OCI-LY1 (cell line): ENCODE data around the gene UBE4B.

Experiments used
- H2AFZ ChIP-seq: fragments of 200-600 bp; sonication (generic), shearing (Covaris generic); 2 replicates; pipeline ENCODE4 v1.6.0; 2014; ENCODE audit warnings: antibody characterized with exemption, mild to moderate bottlenecking, low read length
- H3F3A ChIP-seq: fragments of 200-600 bp; sonication (generic), shearing (Covaris generic); 2 replicates; pipeline ENCODE4 v1.6.0; 2014; ENCODE audit warnings: mild to moderate bottlenecking, antibody characterized with exemption, low read length, moderate library complexity; ENCODE audit not compliant: insufficient read depth
- H3K27ac ChIP-seq: fragments of 200-600 bp; sonication (generic); 2 replicates; pipeline ENCODE4 v1.5.1; 2014; ENCODE audit warnings: low read length, mixed run types, mild to moderate bottlenecking, low read depth; ENCODE audit not compliant: poor library complexity, severe bottlenecking
- H3K27me3 ChIP-seq: fragments of 200-600 bp; sonication (generic); 2 replicates; pipeline ENCODE4 v1.6.0; 2014; ENCODE audit warnings: antibody characterized with exemption, mild to moderate bottlenecking, low read length, moderate library complexity; ENCODE audit not compliant: insufficient read depth
- H3K36me3 ChIP-seq: fragments of 200-600 bp; sonication (generic); 2 replicates; pipeline ENCODE4 v1.6.1; 2014; ENCODE audit warnings: mild to moderate bottlenecking, antibody characterized with exemption, low read length, moderate library complexity, mixed read lengths; ENCODE audit not compliant: insufficient read depth
- H3K4me1 ChIP-seq: fragments of 200-600 bp; sonication (generic); 2 replicates; pipeline ENCODE4 v1.5.1; 2014; ENCODE audit warnings: mild to moderate bottlenecking, low read length, moderate library complexity; ENCODE audit not compliant: insufficient read depth, severe bottlenecking
- H3K4me2 ChIP-seq: fragments of 200-600 bp; sonication (generic), shearing (Covaris generic); 2 replicates; pipeline ENCODE4 v1.6.1; 2014; ENCODE audit warnings: low read length
- H3K4me3 ChIP-seq: fragments of 200-600 bp; sonication (generic); 2 replicates; pipeline ENCODE4 v1.5.1; 2014; ENCODE audit warnings: low read length, low read depth, mild to moderate bottlenecking, mixed read lengths; ENCODE audit not compliant: poor library complexity, severe bottlenecking
- H3K79me2 ChIP-seq: fragments of 200-600 bp; shearing (Covaris generic); 2 replicates; pipeline ENCODE4 v1.6.1; 2016; ENCODE audit warnings: mixed run types, low read length, mixed read lengths; ENCODE audit not compliant: insufficient read depth
- H3K9ac ChIP-seq: fragments of 200-600 bp; sonication (generic), shearing (Covaris generic); 2 replicates; pipeline ENCODE4 v1.6.1; 2014; ENCODE audit warnings: mild to moderate bottlenecking, low read length, mixed read lengths
- H3K9me2 ChIP-seq: fragments of 200-600 bp; sonication (generic), shearing (Covaris generic); 2 replicates; pipeline ENCODE4 v1.6.1; 2014; ENCODE audit warnings: low read depth, mild to moderate bottlenecking, low read length, mixed read lengths
- H3K9me3 ChIP-seq: fragments of 200-600 bp; shearing (Covaris generic); 2 replicates; pipeline ENCODE4 v1.6.1; 2014; ENCODE audit warnings: low read length, mixed read lengths
- H4K20me1 ChIP-seq: fragments of 200-600 bp; sonication (generic), shearing (Covaris generic); 2 replicates; pipeline ENCODE4 v1.6.0; 2016; ENCODE audit warnings: mild to moderate bottlenecking, low read length; ENCODE audit not compliant: insufficient read depth
- EZH2 ChIP-seq: fragments of 200-600 bp; sonication (generic), shearing (Covaris generic); IDR thresholded peaks from 2 replicates; pipeline ENCODE4 v1.8.0; 2017; ENCODE audit warnings: borderline replicate concordance, mixed run types, mild to moderate bottlenecking, antibody characterized with exemption, low read length, moderate library complexity, mixed read lengths
- TF ChIP-seq, protein P1 (sequence below): fragments of 200-600 bp; sonication (generic), shearing (Covaris generic); IDR thresholded peaks from 2 replicates; pipeline ENCODE4 v1.5.1; 2017; ENCODE audit warnings: mild to moderate bottlenecking, antibody characterized with exemption, low read length, moderate library complexity, mixed read lengths

Gene UBE4B

GRCh38 chr1:10212476-10212875 lies 179.7 kb downstream of the UBE4B start:
- Histone ChIP-seq H3K27ac (no peak overlapping the region), H3K9ac (no peak overlapping the region), H3K9me2 (no peaks in the 10 kb centered on the region), H3K4me3 (no peak overlapping the region), H3K27me3 (peaks cover 5% of the 10 kb centered on the region; the same call in 1 of the 2 replicates), H3K36me3 (no peaks in the 10 kb centered on the region), H3K4me1 (peaks cover 15% of the 10 kb centered on the region), H3F3A (no peaks in the 10 kb centered on the region), H3K79me2 (no peaks in the 10 kb centered on the region), H3K9me3 (no peaks in the 10 kb centered on the region), H3K4me2 (no peak overlapping the region), H2AFZ (no peak overlapping the region), H4K20me1 (no peaks in the 10 kb centered on the region)
- no peak for TF ChIP-seq EZH2
- TF ChIP-seq, protein P1, sequence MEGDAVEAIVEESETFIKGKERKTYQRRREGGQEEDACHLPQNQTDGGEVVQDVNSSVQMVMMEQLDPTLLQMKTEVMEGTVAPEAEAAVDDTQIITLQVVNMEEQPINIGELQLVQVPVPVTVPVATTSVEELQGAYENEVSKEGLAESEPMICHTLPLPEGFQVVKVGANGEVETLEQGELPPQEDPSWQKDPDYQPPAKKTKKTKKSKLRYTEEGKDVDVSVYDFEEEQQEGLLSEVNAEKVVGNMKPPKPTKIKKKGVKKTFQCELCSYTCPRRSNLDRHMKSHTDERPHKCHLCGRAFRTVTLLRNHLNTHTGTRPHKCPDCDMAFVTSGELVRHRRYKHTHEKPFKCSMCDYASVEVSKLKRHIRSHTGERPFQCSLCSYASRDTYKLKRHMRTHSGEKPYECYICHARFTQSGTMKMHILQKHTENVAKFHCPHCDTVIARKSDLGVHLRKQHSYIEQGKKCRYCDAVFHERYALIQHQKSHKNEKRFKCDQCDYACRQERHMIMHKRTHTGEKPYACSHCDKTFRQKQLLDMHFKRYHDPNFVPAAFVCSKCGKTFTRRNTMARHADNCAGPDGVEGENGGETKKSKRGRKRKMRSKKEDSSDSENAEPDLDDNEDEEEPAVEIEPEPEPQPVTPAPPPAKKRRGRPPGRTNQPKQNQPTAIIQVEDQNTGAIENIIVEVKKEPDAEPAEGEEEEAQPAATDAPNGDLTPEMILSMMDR: no peak

- Histone ChIP-seq H3K4me2 (no peak overlapping the region), H3K79me2 (no peaks in the 10 kb centered on the region), H3K27me3 (peaks cover 5% of the 10 kb centered on the region; the same call in 1 of the 2 replicates), H3K4me3 (no peak overlapping the region), H4K20me1 (no peaks in the 10 kb centered on the region), H3K27ac (no peak overlapping the region), H3K9me2 (no peaks in the 10 kb centered on the region), H3F3A (no peaks in the 10 kb centered on the region), H2AFZ (no peak overlapping the region), H3K4me1 (peaks cover 15% of the 10 kb centered on the region), H3K9me3 (no peaks in the 10 kb centered on the region), H3K9ac (no peak overlapping the region), H3K36me3 (no peaks in the 10 kb centered on the region)
- TF ChIP-seq EZH2: no peak
- TF ChIP-seq, protein P1: no peak
These were observed 180.5 kb downstream of the UBE4B start for GRCh38 chr1:10213186-10213705.

GRCh38 chr1:10216090-10216749 lies 183.5 kb downstream of the UBE4B start:
- no peak for TF ChIP-seq EZH2
- TF ChIP-seq, protein P1: no peak
- Histone ChIP-seq H3F3A (no peaks in the 10 kb centered on the region), H3K4me1 (peaks cover 1% of the 10 kb centered on the region), H3K27me3 (peaks cover 3% of the 10 kb centered on the region; the same call in 1 of the 2 replicates), H3K36me3 (no peaks in the 10 kb centered on the region), H3K9me2 (no peaks in the 10 kb centered on the region), H3K4me3 (no peak overlapping the region), H4K20me1 (no peaks in the 10 kb centered on the region), H3K9me3 (no peaks in the 10 kb centered on the region), H3K79me2 (no peaks in the 10 kb centered on the region), H3K27ac (no peak overlapping the region), H3K4me2 (no peak overlapping the region), H3K9ac (no peak overlapping the region), H2AFZ (no peak overlapping the region)
